Measurements from ENCODE around the gene SSBP3.

SSBP3 gene

GRCh38 chr1:54282101-54282847 is 123.9 kb downstream of the SSBP3 start:
- DNase-seq = no peak

- DNase-seq = no peak
Measured at GRCh38 chr1:54280651-54281050, 125.5 kb downstream of the SSBP3 start.

- DNase-seq = no peak
Measured at GRCh38 chr1:54279457-54279856, 126.7 kb downstream of the SSBP3 start.

GRCh38 chr1:54278941-54279422 is 127.2 kb downstream of the SSBP3 start:
- no peak for DNase-seq

GRCh38 chr1:54277451-54278341 is 128.5 kb downstream of the SSBP3 start:
- DNase-seq = no peak

GRCh38 chr1:54276617-54277450 is 129.4 kb downstream of the SSBP3 start:
- no peak for DNase-seq

- DNase-seq = no peak
Measured at GRCh38 chr1:54275349-54275748, 130.8 kb downstream of the SSBP3 start.

- no peak for DNase-seq
Measured at GRCh38 chr1:54274881-54275280, 131.3 kb downstream of the SSBP3 start.

- no peak for DNase-seq
Measured at GRCh38 chr1:54274448-54274847, 131.7 kb downstream of the SSBP3 start.

- DNase-seq = no peak
Measured at GRCh38 chr1:54273795-54274163, 132.4 kb downstream of the SSBP3 start.

- no peak for DNase-seq
Measured at GRCh38 chr1:54273092-54273794, 133.0 kb downstream of the SSBP3 start.

GRCh38 chr1:54272772-54273091 is 133.5 kb downstream of the SSBP3 start:
- no peak for DNase-seq

GRCh38 chr1:54272134-54272533 is 134.1 kb downstream of the SSBP3 start:
- DNase-seq = no peak

GRCh38 chr1:54271341-54271740 is 134.9 kb downstream of the SSBP3 start:
- DNase-seq = no peak

- no peak for DNase-seq
Measured at GRCh38 chr1:54270543-54270942, 135.7 kb downstream of the SSBP3 start.

- DNase-seq = peak in 1 of 2 experiments; percentile 28
Measured at GRCh38 chr1:54268762-54269297, 137.4 kb downstream of the SSBP3 start.

- DNase-seq = no peak
Measured at GRCh38 chr1:54267815-54268761, 138.1 kb downstream of the SSBP3 start.

- no peak for DNase-seq
Measured at GRCh38 chr1:54266908-54267307, 139.3 kb downstream of the SSBP3 start.

- no peak for DNase-seq
Measured at GRCh38 chr1:54266195-54266594, 140.0 kb downstream of the SSBP3 start.

GRCh38 chr1:54265659-54266058 is 140.5 kb downstream of the SSBP3 start:
- DNase-seq = no peak

- DNase-seq = no peak
Measured at GRCh38 chr1:54265126-54265525, 141.1 kb downstream of the SSBP3 start.

Data from Kasumi-1 (cell line).